H1 (cell line): Measurements from ENCODE around the gene VPS25. TPM values are rescaled to one million over a fixed set of nuclear protein-coding genes. Genes with fewer than 3 reads are reported as not detected.

Experiments
- CTCF ChIA-PET: fragments of 300-600 bp; sonication (Branson Sonifier 250); formaldehyde crosslinking; loops from one replicate; lab custom pipeline; 2021; ENCODE audit not compliant: partially characterized antibody; lab: Charles Lee
- POLR2A ChIA-PET: fragments of 300-600 bp; sonication (Branson Sonifier 250); formaldehyde crosslinking; loops from one replicate; lab custom pipeline; 2021; ENCODE audit warnings: inconsistent platforms; ENCODE audit not compliant: partially characterized antibody; lab: Charles Lee
- DNase-seq, 2 experiments: peaks; one replicate each; pipeline versions ENCODE4 v3.0.0 to v3.0.0-alpha.2; 2010 to 2022; ENCODE audit warnings: low spot score in 2 of 2, low read depth in 1 of 2, mixed read lengths in 1 of 2
- FAIRE-seq: peaks from 2 replicates; lab custom pipeline; 2011; peaks lifted over from hg19 to GRCh38; lab: Jason Lieb, UNC
- H2AFZ ChIP-seq: 2 replicates; pipeline ENCODE4 v1.8.1; 2012; ENCODE audit warnings: low read length, inconsistent platforms
- H2AK5ac ChIP-seq: 2 replicates; pipeline ENCODE4 v1.6.1; 2013; ENCODE audit warnings: low read depth, low read length
- H2BK120ac ChIP-seq: replicated peaks from 2 replicates; pipeline ENCODE3; 2013; ENCODE audit warnings: low read depth, low read length, inconsistent platforms
- H2BK12ac ChIP-seq: 2 replicates; pipeline ENCODE4 v1.6.1; 2013; ENCODE audit warnings: low read depth, low read length
- H2BK15ac ChIP-seq: 2 replicates; pipeline ENCODE4 v1.6.1; 2013; ENCODE audit warnings: low read length
- H2BK20ac ChIP-seq: 2 replicates; pipeline ENCODE4 v1.6.1; 2013; ENCODE audit warnings: low read length
- H2BK5ac ChIP-seq: 2 replicates; pipeline ENCODE4 v1.6.1; 2013; ENCODE audit warnings: low read depth, low read length
- H3K14ac ChIP-seq: 2 replicates; pipeline ENCODE4 v1.6.1; 2013; ENCODE audit warnings: inconsistent platforms; ENCODE audit not compliant: insufficient read length
- H3K18ac ChIP-seq: 2 replicates; pipeline ENCODE4 v1.6.1; 2013; ENCODE audit warnings: low read length; ENCODE audit errors: extremely low read depth
- H3K23ac ChIP-seq: 2 replicates; pipeline ENCODE4 v1.6.1; 2013; ENCODE audit warnings: inconsistent platforms; ENCODE audit not compliant: insufficient read length
- H3K23me2 ChIP-seq: 2 replicates; pipeline ENCODE4 v1.6.1; 2013; ENCODE audit warnings: low read depth, low read length
- H3K27ac ChIP-seq: 2 replicates; pipeline ENCODE4 v1.6.1; 2011; ENCODE audit warnings: low read depth, low read length, inconsistent platforms
- H3K27me3 ChIP-seq, 4 experiments: replicated peaks in 1 of 4; 1 replicate in 1 of 4; 2 replicates in 3 of 4; pipeline versions ENCODE4 v1.6.1 to v1.8.1; 2011 to 2013; ENCODE audit warnings: low read length in 3 of 4, mild to moderate bottlenecking in 3 of 4, inconsistent platforms in 2 of 4, mixed read lengths in 2 of 4, moderate library complexity in 1 of 4; ENCODE audit not compliant: control insufficient read depth in 3 of 4, insufficient read depth in 3 of 4; ENCODE audit errors: extremely low read depth in 1 of 4
- H3K36me3 ChIP-seq, 4 experiments: 2 replicates each; pipeline versions ENCODE4 v1.6.1 to v1.8.1; 2011 to 2013; ENCODE audit warnings: mild to moderate bottlenecking in 4 of 4, low read length in 3 of 4, moderate library complexity in 2 of 4, control low read depth in 1 of 4, inconsistent platforms in 1 of 4; ENCODE audit not compliant: insufficient read depth in 4 of 4, control insufficient read depth in 2 of 4
- H3K4ac ChIP-seq: replicated peaks from 2 replicates; pipeline ENCODE3; 2013; ENCODE audit warnings: low read length, low read depth, mixed read lengths, inconsistent platforms; ENCODE audit not compliant: insufficient read length
- H3K4me1 ChIP-seq, 4 experiments: replicated peaks in 1 of 4; 1 replicate in 1 of 4; 2 replicates in 3 of 4; pipeline versions ENCODE4 v1.6.1 to v1.8.1; 2011 to 2013; ENCODE audit warnings: low read length in 3 of 4, inconsistent platforms in 2 of 4, mixed read lengths in 1 of 4; ENCODE audit not compliant: insufficient read depth in 4 of 4, control insufficient read depth in 3 of 4
- H3K4me2 ChIP-seq, 2 experiments: 2 replicates each; pipeline versions ENCODE4 v1.6.1 to v1.8.1; 2011 to 2013; ENCODE audit warnings: low read depth in 2 of 2, low read length in 2 of 2, control low read depth in 1 of 2, inconsistent platforms in 1 of 2, mild to moderate bottlenecking in 1 of 2; ENCODE audit not compliant: insufficient read depth in 1 of 2
- H3K4me3 ChIP-seq, 4 experiments: fragments of 200-600, 300-600 bp in 1 of 4; sonication (generic), shearing (Covaris generic), sonication (Bioruptor Twin) in 1 of 4; 2 replicates each; pipeline versions ENCODE4 v1.5.1 to v1.8.1; 2011 to 2016; ENCODE audit warnings: low read length in 4 of 4, low read depth in 3 of 4, control low read depth in 2 of 4, inconsistent platforms in 2 of 4, mild to moderate bottlenecking in 2 of 4, mixed read lengths in 1 of 4, moderate library complexity in 1 of 4; ENCODE audit not compliant: insufficient read depth in 2 of 4; ENCODE audit errors: extremely low read depth in 1 of 4
- H3K56ac ChIP-seq: replicated peaks from 2 replicates; pipeline ENCODE3; 2013; ENCODE audit warnings: low read depth, mild to moderate bottlenecking, mixed read lengths, low read length, inconsistent platforms; ENCODE audit not compliant: insufficient read length
- H3K79me1 ChIP-seq: 2 replicates; pipeline ENCODE4 v1.6.1; 2013; ENCODE audit warnings: low read depth, low read length, control low read depth
- H3K79me2 ChIP-seq, 2 experiments: 2 replicates each; pipeline versions ENCODE4 v1.6.1 to v1.8.1; 2012 to 2013; ENCODE audit warnings: low read length in 2 of 2, mild to moderate bottlenecking in 2 of 2, inconsistent platforms in 1 of 2; ENCODE audit not compliant: insufficient read depth in 2 of 2, control insufficient read depth in 1 of 2
- H3K9ac ChIP-seq, 4 experiments: replicated peaks in 1 of 4; 1 replicate in 1 of 4; 2 replicates in 3 of 4; pipeline versions ENCODE4 v1.6.1 to v1.8.1; 2011 to 2013; ENCODE audit warnings: low read depth in 3 of 4, low read length in 3 of 4, control low read depth in 2 of 4, mild to moderate bottlenecking in 2 of 4, moderate library complexity in 2 of 4, inconsistent platforms in 1 of 4; ENCODE audit errors: extremely low read depth in 1 of 4
- H3K9me3 ChIP-seq, 2 experiments: 2 replicates each; pipeline versions ENCODE4 v1.6.1 to v1.8.1; 2012 to 2013; ENCODE audit warnings: mild to moderate bottlenecking in 2 of 2, moderate library complexity in 2 of 2, control low read depth in 1 of 2, inconsistent platforms in 1 of 2, low read depth in 1 of 2, low read length in 1 of 2, mixed read lengths in 1 of 2; ENCODE audit not compliant: insufficient read depth in 2 of 2
- H4K20me1 ChIP-seq, 2 experiments: replicated peaks in 1 of 2; 2 replicates each; pipeline versions ENCODE3 to v1.8.1; 2011 to 2013; ENCODE audit warnings: inconsistent platforms in 2 of 2, low read length in 2 of 2, mild to moderate bottlenecking in 1 of 2; ENCODE audit not compliant: insufficient read depth in 2 of 2, control insufficient read depth in 1 of 2
- H4K5ac ChIP-seq: 2 replicates; pipeline ENCODE4 v1.6.1; 2013; ENCODE audit warnings: low read length, low read depth, mixed read lengths, inconsistent platforms; ENCODE audit not compliant: insufficient read length
- H4K8ac ChIP-seq: 2 replicates; pipeline ENCODE4 v1.8.0; 2013; ENCODE audit warnings: mild to moderate bottlenecking, moderate library complexity, low read length, inconsistent platforms; ENCODE audit not compliant: insufficient read depth; ENCODE audit errors: extremely low read depth
- H4K91ac ChIP-seq: replicated peaks from 2 replicates; pipeline ENCODE3; 2013; ENCODE audit warnings: low read length, mixed read lengths, inconsistent platforms; ENCODE audit not compliant: insufficient read length
- E2F6 ChIP-seq: IDR thresholded peaks from 2 replicates; pipeline ENCODE4 v1.6.1; 2012; ENCODE audit warnings: inconsistent platforms
- EGR1 ChIP-seq: IDR thresholded peaks from 2 replicates; pipeline ENCODE4 v1.6.1; 2011; ENCODE audit warnings: low read depth, low read length, borderline replicate concordance
- FOSL1 ChIP-seq: IDR thresholded peaks from 2 replicates; pipeline ENCODE4 v1.6.1; 2011; ENCODE audit warnings: mild to moderate bottlenecking, low read depth, low read length, moderate library complexity; ENCODE audit not compliant: insufficient read depth
- PHF8 ChIP-seq: fragments of 200-600 bp; sonication (generic); conservative IDR thresholded peaks from 2 replicates; pipeline ENCODE4 v1.7.1; 2012; ENCODE audit warnings: low read depth, mild to moderate bottlenecking, inconsistent platforms, low read length, moderate library complexity
- POLR2A ChIP-seq, 2 experiments: IDR thresholded peaks; 1 replicate in 1 of 2; 2 replicates in 1 of 2; pipeline ENCODE4 v1.6.1; 2011; ENCODE audit warnings: low read depth in 2 of 2, low read length in 2 of 2, mild to moderate bottlenecking in 2 of 2; ENCODE audit errors: control extremely low read depth in 1 of 2
- RAD21 ChIP-seq, 2 experiments: IDR thresholded peaks in 1 of 2; conservative IDR thresholded peaks in 1 of 2; 2 replicates each; pipeline ENCODE4 v1.6.1; 2011; ENCODE audit warnings: low read depth in 2 of 2, low read length in 2 of 2, improper control_type of control experiment in 1 of 2, inconsistent platforms in 1 of 2, mild to moderate bottlenecking in 1 of 2, moderate library complexity in 1 of 2
- SIRT6 ChIP-seq: IDR thresholded peaks from one replicate; pipeline ENCODE4 v1.7.1; 2012; ENCODE audit warnings: low read length, inconsistent platforms
- TAF7 ChIP-seq: optimal IDR thresholded peaks from 2 replicates; pipeline ENCODE3; 2011; ENCODE audit warnings: low read depth, mild to moderate bottlenecking, inconsistent platforms, low read length, moderate library complexity, borderline replicate concordance
- YY1 ChIP-seq: IDR thresholded peaks from 2 replicates; pipeline ENCODE4 v1.6.1; 2011; ENCODE audit warnings: low read depth, mild to moderate bottlenecking, low read length
- WGBS, 2 experiments: shearing (Covaris generic) in 1 of 2; methylation state at CpG; one replicate each; pipeline versions ENCODE4 v1.1.6 to v1.1.7; 2013 to 2015; ENCODE audit warnings: low lambda C conversion rate in 2 of 2, mixed read lengths in 2 of 2, inconsistent platforms in 1 of 2, low coverage in 1 of 2, missing lambda C conversion rate in 1 of 2; ENCODE audit not compliant: insufficient replicate concordance in 2 of 2, insufficient coverage in 1 of 2, insufficient read length in 1 of 2; ENCODE audit errors: extremely low coverage in 1 of 2, missing lambda C conversion rate in 1 of 2; 5-methylcytosine and 5-hydroxymethylcytosine counted together
- polyA plus RNA-seq, 7 experiments: library from polyadenylated mRNA; depleted of rRNA in 3 of 7; stranded (reverse) in 5 of 7; unstranded in 2 of 7; fragments of >200 nt in 5 of 7; fragments of 200-250 nt in 2 of 7; gene quantifications; 1 replicate in 5 of 7; 2 replicates in 1 of 7; 4 replicates in 1 of 7; pipeline versions ENCODE4 v1.2.1 to v1.2.3, GENCODE V29; 2011 to 2013; ENCODE audit warnings: missing spikeins in 2 of 7, mixed read lengths in 2 of 7
- total RNA-seq: library from RNA; stranded (reverse); fragmentation: NEBNext Ultra II Directional; extraction: Animal tissue kit (Norgen Biotek cat#: 25700); gene quantifications from 2 replicates; pipeline ENCODE4 v1.2.1, GENCODE V29; 2021

The VPS25 gene
- total and polyA plus RNA-seq, 2 of the 8 experiments (the other 6 are each of a cell fraction or from before 2014, with no cell fraction given): 88.2 to 188 TPM

DNA sequence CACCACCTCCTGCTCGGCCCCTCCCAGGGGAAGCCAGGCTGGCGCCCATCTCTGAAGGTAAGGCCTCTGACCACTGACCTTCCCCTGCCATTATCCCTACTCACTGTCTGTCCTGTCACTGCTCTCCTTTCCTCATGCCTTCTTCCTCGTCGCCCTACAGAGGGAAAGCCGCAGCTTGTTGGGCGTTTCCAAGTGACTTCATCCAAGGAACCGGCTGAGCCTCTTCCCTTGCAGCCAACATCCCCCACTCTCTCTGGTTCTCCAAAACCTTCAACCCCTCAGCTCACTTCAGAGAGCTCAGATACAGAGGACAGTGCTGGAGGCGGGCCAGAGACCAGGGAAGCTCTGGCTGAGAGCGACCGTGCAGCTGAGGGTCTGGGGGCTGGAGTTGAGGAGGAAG, 22.2 kb downstream of the VPS25 start:
- WGBS, 2 experiments: 87% methylated on average over 10 of the region's 10 CpGs; no CpG with 5 or more reads in 1 of the 2 experiments

More for the DNA sequence above, 22.2 kb downstream of the VPS25 start:
- Histone ChIP-seq H3K9me3 (peaks cover 5 to 8% of the 10 kb centered on the region in 2 experiments; a peak in 3 of 4 replicates), H3K18ac (no peak overlapping the region), H3K27me3 (peaks cover 0 to 12% (median 8%) of the 10 kb centered on the region in 4 experiments; a peak in 6 of 7 replicates), H3K79me2 (peaks cover 0 to 6% of the 10 kb centered on the region in 2 experiments; a peak in 2 of 4 replicates), H3K4ac (no peak overlapping the region), H3K4me2 (no peak overlapping the region), H3K4me1 (peaks cover 3 to 5% (median 4%) of the 10 kb centered on the region in 4 experiments; a peak in 6 of 7 replicates), H4K20me1 (peaks cover 0 to 2% of the 10 kb centered on the region in 2 experiments), H4K91ac (no peak overlapping the region), H2BK20ac (no peak overlapping the region), H3K56ac (no peak overlapping the region), H3K79me1 (no peaks in the 10 kb centered on the region; the same call in 1 of the 2 replicates), H3K14ac (no peak overlapping the region), H4K5ac (no peak overlapping the region), H2BK15ac (no peak overlapping the region), H3K9ac (no peak overlapping the region), H2AK5ac (no peak overlapping the region), H4K8ac (no peak overlapping the region), H2AFZ (no peak overlapping the region), H2BK5ac (no peak overlapping the region), H3K23ac (no peak overlapping the region), H3K23me2 (no peaks in the 10 kb centered on the region), H3K36me3 (no peaks in the 10 kb centered on the region), H3K4me3 (no peak overlapping the region), H2BK120ac (no peak overlapping the region), H2BK12ac (no peak overlapping the region), H3K27ac (no peak overlapping the region)
- FAIRE-seq (no peak), DNase-seq (no peak)
- POLR2A ChIA-PET: interaction anchor here (1.1 to 1.4 kb wide), 5 partner anchors 9 to 22 kb away, joined by 3 read pairs; partner anchors contain the start of gene VPS25
- TF ChIP-seq SIRT6: no peak
- no peak for TF ChIP-seq YY1
- TF ChIP-seq PHF8: no peak
- no peak for TF ChIP-seq RAD21 (IDR thresholded peaks at IDR 0.05 in 1 of 2, conservative IDR thresholded peaks at IDR 0.05 in 1 of 2; ENCODE audit: low read depth in 2 of 2, low read length in 2 of 2)
- no peak for TF ChIP-seq E2F6
- no peak for TF ChIP-seq TAF7
- no peak for TF ChIP-seq POLR2A (IDR thresholded peaks at IDR 0.05; ENCODE audit: control extremely low read depth in 1 of 2, low read depth in 2 of 2, low read length in 2 of 2)
- no peak for TF ChIP-seq FOSL1
- no peak for TF ChIP-seq EGR1
- CTCF ChIA-PET: interaction anchor here (1.0 to 1.7 kb wide), 5 partner anchors 10 to 514 kb away, joined by 3 to 5 read pairs (median 4); no protein-coding TSS in a partner anchor
